ACC112 (cell line): Measurements from ENCODE around the gene RELN.

ENCODE experiments used
- H2AFZ ChIP-seq: fragments of 200-600 bp; sonication (generic); one replicate; pipeline ENCODE4 v1.6.0; 2017; ENCODE audit warnings: antibody characterized with exemption, low read length; ENCODE audit not compliant: unreplicated experiment
- H3K27ac ChIP-seq: fragments of 200-600 bp; sonication (generic); 2 replicates; pipeline ENCODE4 v1.5.1; 2014; ENCODE audit warnings: low read depth, mild to moderate bottlenecking, antibody characterized with exemption, low read length, moderate library complexity
- H3K27me3 ChIP-seq: fragments of 200-600 bp; sonication (generic); 2 replicates; pipeline ENCODE4 v1.6.1; 2014; ENCODE audit warnings: mild to moderate bottlenecking, antibody characterized with exemption, low read length, moderate library complexity, mixed read lengths; ENCODE audit not compliant: insufficient read depth
- H3K36me3 ChIP-seq: fragments of 200-600 bp; sonication (generic); 2 replicates; pipeline ENCODE4 v1.6.1; 2016; ENCODE audit warnings: mild to moderate bottlenecking, antibody characterized with exemption, low read length, moderate library complexity, mixed read lengths; ENCODE audit not compliant: insufficient read depth
- H3K4me1 ChIP-seq: fragments of 200-600 bp; sonication (generic); one replicate; pipeline ENCODE4 v1.6.1; 2016; ENCODE audit warnings: low read length, mixed read lengths; ENCODE audit not compliant: insufficient read depth, unreplicated experiment, control insufficient read depth
- H3K4me3 ChIP-seq: fragments of 200-600 bp; sonication (generic); 2 replicates; pipeline ENCODE4 v1.5.1; 2014; ENCODE audit warnings: mild to moderate bottlenecking, low read depth, low read length
- H3K79me2 ChIP-seq: fragments of 200-600 bp; sonication (generic); one replicate; pipeline ENCODE4 v1.6.0; 2016; ENCODE audit warnings: low read length; ENCODE audit not compliant: control insufficient read depth, unreplicated experiment, insufficient read depth

Gene RELN

GRCh38 chr7:103972779-103973434 is 16.6 kb downstream of the RELN start:
- Histone ChIP-seq H3K36me3 (no peaks in the 10 kb centered on the region), H3K79me2 (no peaks in the 10 kb centered on the region), H3K4me1 (no peaks in the 10 kb centered on the region), H2AFZ (no peak overlapping the region), H3K27ac (no peak overlapping the region), H3K4me3 (no peak overlapping the region), H3K27me3 (no peaks in the 10 kb centered on the region)

- Histone ChIP-seq H3K27ac (no peak overlapping the region), H3K79me2 (no peaks in the 10 kb centered on the region), H3K4me1 (no peaks in the 10 kb centered on the region), H2AFZ (no peak overlapping the region), H3K36me3 (no peaks in the 10 kb centered on the region), H3K4me3 (no peak overlapping the region), H3K27me3 (peaks cover 4% of the 10 kb centered on the region; the same call in 1 of the 2 replicates)
These were observed 22.1 kb downstream of the RELN start for GRCh38 chr7:103967401-103967800.

GRCh38 chr7:103966593-103967277 is 22.7 kb downstream of the RELN start:
- H3K36me3 ChIP-seq: no peaks in the 10 kb centered on the region
- no peaks in the 10 kb centered on the region for H3K4me1 ChIP-seq
- no peak overlapping the region for H3K27ac ChIP-seq
- peaks cover 4% of the 10 kb centered on the region; the same call in 1 of the 2 replicates for H3K27me3 ChIP-seq
- H3K79me2 ChIP-seq: no peaks in the 10 kb centered on the region
- H3K4me3 ChIP-seq: no peak overlapping the region
- H2AFZ ChIP-seq: no peak overlapping the region

GRCh38 chr7:103964269-103964668 is 25.2 kb downstream of the RELN start:
- no peaks in the 10 kb centered on the region for H3K79me2 ChIP-seq
- no peak overlapping the region for H3K4me3 ChIP-seq
- no peak overlapping the region for H3K27ac ChIP-seq
- peaks cover 19% of the 10 kb centered on the region for H3K27me3 ChIP-seq
- H3K36me3 ChIP-seq: no peaks in the 10 kb centered on the region
- no peaks in the 10 kb centered on the region for H3K4me1 ChIP-seq
- H2AFZ ChIP-seq: no peak overlapping the region

GRCh38 chr7:103962070-103962469 is 27.4 kb downstream of the RELN start:
- H3K27ac ChIP-seq: no peak overlapping the region
- H2AFZ ChIP-seq: no peak overlapping the region
- H3K27me3 ChIP-seq: peaks cover 27% of the 10 kb centered on the region
- no peak overlapping the region for H3K4me3 ChIP-seq
- no peaks in the 10 kb centered on the region for H3K79me2 ChIP-seq
- H3K4me1 ChIP-seq: no peaks in the 10 kb centered on the region
- H3K36me3 ChIP-seq: no peaks in the 10 kb centered on the region

- no peak overlapping the region for H2AFZ ChIP-seq
- H3K4me3 ChIP-seq: no peak overlapping the region
- H3K27ac ChIP-seq: no peak overlapping the region
- no peaks in the 10 kb centered on the region for H3K79me2 ChIP-seq
- no peaks in the 10 kb centered on the region for H3K36me3 ChIP-seq
- no peaks in the 10 kb centered on the region for H3K4me1 ChIP-seq
- H3K27me3 ChIP-seq: peaks cover 45% of the 10 kb centered on the region
These were observed 31.1 kb downstream of the RELN start for GRCh38 chr7:103958284-103958818.

GRCh38 chr7:103955985-103956384 is 33.5 kb downstream of the RELN start:
- no peak overlapping the region for H3K4me3 ChIP-seq
- H3K4me1 ChIP-seq: no peaks in the 10 kb centered on the region
- no peak overlapping the region for H2AFZ ChIP-seq
- no peaks in the 10 kb centered on the region for H3K36me3 ChIP-seq
- no peaks in the 10 kb centered on the region for H3K79me2 ChIP-seq
- H3K27me3 ChIP-seq: peaks cover 38% of the 10 kb centered on the region; the same call in 1 of the 2 replicates
- H3K27ac ChIP-seq: no peak overlapping the region

- Histone ChIP-seq H2AFZ (no peak overlapping the region), H3K27me3 (peaks cover 24% of the 10 kb centered on the region; the same call in 1 of the 2 replicates), H3K79me2 (no peaks in the 10 kb centered on the region), H3K4me3 (no peak overlapping the region), H3K36me3 (no peaks in the 10 kb centered on the region), H3K4me1 (no peaks in the 10 kb centered on the region), H3K27ac (no peak overlapping the region)
These were observed 37.0 kb downstream of the RELN start for GRCh38 chr7:103952408-103952807.

GRCh38 chr7:103951311-103951710 is 38.1 kb downstream of the RELN start:
- H3K36me3 ChIP-seq: no peaks in the 10 kb centered on the region
- H3K4me3 ChIP-seq: no peak overlapping the region
- no peak overlapping the region for H2AFZ ChIP-seq
- no peaks in the 10 kb centered on the region for H3K4me1 ChIP-seq
- H3K27ac ChIP-seq: no peak overlapping the region
- H3K27me3 ChIP-seq: peaks cover 13% of the 10 kb centered on the region; the same call in 1 of the 2 replicates
- no peaks in the 10 kb centered on the region for H3K79me2 ChIP-seq

- Histone ChIP-seq H3K4me1 (no peaks in the 10 kb centered on the region), H3K79me2 (no peaks in the 10 kb centered on the region), H3K4me3 (no peak overlapping the region), H3K36me3 (no peaks in the 10 kb centered on the region), H3K27me3 (peaks cover 3% of the 10 kb centered on the region; the same call in 1 of the 2 replicates), H3K27ac (no peak overlapping the region), H2AFZ (no peak overlapping the region)
These were observed 40.1 kb downstream of the RELN start for GRCh38 chr7:103949374-103949773.
